GM21390 (cell line): ENCODE data around the gene TENM4.

Experiments
- ATAC-seq: cut with Tn5 transposase; IDR thresholded peaks from one replicate; pipeline ENCODE4 v1.9.1; 2021; ENCODE audit not compliant: unreplicated experiment

TENM4 gene

DNA sequence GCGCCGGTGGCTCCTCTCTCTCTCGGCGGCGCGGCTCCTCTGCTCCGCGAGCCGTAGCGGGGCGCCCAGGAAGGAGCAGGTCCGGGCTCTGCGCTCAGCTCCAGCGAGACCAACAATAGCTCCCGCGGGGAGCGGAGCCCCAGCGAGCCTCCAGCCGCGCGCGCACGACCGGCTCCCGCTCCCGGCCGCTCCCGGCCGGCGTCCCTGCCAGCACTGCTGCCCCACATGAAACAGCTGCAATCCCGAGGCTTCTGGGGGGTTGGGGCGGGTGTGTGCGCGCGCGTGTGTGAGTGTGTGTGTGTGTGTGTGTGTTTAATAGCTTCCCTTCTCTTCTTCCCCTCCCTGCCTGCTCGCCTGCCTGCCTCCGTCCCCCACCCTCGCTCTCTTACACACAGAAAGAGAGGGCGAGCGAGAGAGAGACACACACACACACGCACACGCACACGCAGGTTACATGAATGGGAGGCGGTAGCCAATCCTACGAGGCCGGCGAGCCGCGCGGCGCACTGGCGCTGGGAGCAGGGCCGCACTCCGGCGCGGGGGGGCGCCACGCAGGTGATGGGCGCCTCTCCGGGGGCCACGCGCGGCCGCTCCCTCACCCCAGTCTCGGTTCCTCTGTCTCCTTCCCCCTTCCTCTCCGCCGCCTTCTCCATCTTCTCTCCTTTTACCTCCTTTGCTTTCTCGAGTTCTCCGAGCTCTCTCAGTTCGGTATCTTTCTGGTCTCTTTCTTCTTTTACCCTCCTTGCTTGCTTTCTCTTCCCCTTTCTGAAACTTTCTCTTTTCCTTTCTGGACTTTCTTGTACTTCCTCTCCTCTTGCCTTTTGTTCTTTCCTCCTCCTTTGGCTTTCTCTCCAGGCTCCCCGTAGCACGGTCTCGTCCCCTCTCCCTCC, at the start of gene TENM4:
TENM4 (minus strand) TSS at position 460 of the 890 bp plus-strand sequence. CDS start 371,086 bp downstream, outside the sequence.
- ATAC-seq, result peak; percentile 56

DNA sequence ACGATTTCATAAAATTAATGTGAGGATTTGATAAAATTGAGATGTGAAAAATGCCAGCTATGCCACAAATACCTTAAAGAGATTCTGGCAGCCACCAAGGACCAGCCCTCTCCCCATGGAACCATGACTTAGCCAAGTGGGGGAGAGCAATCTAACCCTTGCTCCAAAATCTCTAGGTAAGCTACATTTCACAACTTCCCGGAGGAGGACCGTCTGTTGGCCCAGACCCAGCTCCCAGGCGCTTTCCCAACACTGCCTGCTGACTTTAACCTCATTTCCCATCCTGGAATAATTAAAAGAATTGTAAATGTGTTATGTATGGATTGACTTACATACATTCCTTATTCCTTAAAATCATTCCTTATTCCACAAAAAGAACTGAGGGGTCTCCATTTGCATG, 47.5 kb upstream of the TENM4 start:
- no peak for ATAC-seq

DNA sequence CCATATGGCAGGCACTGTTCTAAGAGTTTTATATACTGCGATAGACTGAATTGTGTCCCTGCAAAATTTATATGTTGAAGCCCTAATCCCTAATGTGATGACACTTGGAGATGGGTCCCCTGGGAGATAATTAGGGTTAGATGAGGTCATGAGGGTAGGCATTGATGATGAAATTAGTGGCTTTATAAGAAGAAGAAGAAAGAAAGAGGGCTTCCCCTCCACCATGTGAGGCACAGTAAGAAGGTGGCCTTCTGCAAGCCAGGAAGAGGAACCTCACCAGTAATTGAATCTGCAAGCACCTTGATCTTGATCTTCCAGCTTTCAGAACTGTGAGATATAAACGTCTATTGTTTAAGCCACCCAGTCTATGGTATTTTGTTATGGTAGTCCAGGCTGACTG, 46.6 kb upstream of the TENM4 start:
- no peak for ATAC-seq

DNA sequence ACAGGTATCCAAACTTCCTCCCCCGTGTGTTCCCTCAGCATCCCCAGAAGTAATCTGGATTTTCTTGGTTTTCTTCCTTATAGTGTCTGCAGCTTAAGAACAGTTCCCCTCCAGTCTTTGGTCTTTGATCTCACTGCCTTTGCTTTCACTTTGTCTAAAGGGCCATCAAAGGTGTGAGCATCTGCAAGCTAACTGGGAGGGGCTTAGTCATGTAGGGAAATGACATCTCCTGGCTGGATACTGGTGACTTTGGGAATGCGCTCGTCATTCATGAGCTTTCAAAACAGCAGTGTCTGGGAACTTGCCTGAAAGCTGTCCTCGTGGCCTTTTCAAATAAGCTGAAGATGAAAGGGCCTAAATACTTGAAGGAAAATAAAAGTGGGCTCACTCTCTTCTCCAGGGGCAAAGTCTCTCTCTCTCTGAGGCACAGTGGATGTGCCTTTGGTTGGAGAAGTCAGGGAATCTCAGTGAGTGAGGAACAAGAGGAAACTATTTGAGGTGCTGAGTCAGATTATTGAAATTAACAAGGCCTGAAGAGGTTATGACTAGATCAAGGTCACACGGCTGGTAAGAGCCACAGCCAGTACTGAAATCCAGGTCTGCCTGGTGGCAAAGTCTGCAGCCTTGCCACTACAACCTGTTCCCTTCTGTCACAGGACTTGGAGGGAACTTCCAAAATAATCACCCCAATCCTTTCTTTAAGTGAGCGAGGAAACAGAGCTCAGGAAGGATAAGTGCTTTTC, 45.6 kb upstream of the TENM4 start:
- no peak for ATAC-seq

DNA sequence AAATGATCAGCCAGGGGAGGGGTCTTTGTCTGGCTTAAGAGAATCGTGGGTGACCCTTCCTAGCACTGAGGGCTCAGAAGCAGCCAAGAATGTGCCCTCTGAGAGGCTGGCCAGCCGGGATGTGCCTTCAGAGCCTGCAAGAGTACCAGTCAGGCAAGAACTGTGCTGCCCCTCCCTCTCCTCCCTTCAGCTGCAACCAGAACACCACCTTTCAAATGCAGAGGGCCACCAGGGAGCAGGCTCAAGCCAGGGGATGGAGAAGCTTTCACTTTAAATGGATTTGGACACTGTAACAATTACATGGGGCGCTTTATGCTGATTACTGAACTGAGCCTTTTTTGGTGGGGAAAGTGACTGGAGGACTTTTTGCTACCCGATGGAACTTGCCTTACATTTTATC, 44.9 kb upstream of the TENM4 start:
- no peak for ATAC-seq

DNA sequence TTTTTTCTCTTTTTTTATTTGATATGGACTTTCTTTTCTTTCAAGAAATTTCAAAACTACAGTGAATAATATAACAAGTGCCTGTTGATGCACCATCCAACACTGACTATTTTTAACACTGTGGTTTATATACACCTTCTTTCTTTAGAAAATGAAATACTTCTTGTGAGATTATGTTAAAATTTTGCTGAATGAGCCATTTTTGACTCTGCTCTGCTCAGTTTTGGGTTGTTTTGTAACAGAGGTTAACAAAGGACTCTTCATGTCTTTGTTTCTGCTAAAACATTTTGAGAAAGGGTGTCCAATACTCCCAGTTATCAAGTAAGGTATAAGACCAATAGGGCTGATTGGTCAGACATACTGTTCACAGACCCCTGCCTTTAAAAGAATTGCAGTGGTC, 44.0 kb upstream of the TENM4 start:
- no peak for ATAC-seq

DNA sequence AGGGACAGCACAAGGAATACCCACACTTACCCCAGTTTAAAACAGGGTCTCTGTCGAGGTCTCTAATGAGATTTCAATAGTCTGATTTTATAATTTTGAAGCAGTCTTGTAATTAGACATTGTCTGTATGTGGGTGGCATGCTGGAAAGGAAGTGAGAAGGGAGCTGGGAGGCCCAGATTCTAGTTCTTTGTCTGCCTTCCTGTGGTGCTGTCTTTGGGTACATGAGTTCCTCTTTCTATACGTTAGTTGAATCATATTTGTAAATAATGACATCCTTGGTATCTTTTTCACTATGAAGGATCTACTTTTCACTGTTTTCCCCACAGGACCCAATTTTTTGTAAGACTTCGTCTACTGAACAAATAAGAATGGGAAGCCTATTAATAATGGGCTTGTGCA, 42.0 kb upstream of the TENM4 start:
- peak; percentile 89 for ATAC-seq

DNA sequence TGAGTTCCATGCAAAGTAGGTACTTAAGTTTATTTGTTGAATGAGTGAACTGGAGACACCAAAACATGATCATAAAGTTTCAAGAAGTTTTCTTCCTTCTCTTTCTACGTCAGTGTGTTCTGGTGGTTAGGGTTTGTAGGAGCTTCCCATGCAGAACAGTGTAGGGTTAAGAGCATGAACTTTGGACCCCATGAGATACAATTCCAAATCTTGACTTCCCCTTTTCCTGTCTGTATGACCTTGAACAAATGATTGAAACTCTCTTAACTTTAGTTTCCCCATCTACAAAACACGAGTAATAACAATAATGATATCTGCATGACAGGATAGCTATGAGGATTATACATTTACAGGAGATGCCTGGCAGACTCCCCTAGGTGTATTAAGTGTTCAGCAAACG, 41.0 kb upstream of the TENM4 start:
- ATAC-seq, result peak; percentile 41

DNA sequence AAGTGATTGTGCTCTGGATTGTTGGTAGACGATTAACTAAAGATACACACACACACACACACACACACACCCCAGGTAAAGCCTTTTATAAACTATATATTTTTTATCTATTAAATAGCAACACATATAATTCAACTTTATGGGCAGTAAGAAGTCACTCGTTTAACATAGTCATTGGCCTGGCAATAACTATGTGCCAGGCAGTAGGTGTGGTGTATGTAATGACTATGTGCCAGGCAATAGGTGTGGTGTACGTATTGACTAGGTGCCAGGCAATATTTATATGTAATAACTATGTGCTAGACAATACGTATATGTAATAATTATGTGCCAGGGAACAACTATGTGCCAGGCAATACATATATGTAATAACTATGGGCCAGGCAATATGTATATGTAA, 40.0 kb upstream of the TENM4 start:
- no peak for ATAC-seq

DNA sequence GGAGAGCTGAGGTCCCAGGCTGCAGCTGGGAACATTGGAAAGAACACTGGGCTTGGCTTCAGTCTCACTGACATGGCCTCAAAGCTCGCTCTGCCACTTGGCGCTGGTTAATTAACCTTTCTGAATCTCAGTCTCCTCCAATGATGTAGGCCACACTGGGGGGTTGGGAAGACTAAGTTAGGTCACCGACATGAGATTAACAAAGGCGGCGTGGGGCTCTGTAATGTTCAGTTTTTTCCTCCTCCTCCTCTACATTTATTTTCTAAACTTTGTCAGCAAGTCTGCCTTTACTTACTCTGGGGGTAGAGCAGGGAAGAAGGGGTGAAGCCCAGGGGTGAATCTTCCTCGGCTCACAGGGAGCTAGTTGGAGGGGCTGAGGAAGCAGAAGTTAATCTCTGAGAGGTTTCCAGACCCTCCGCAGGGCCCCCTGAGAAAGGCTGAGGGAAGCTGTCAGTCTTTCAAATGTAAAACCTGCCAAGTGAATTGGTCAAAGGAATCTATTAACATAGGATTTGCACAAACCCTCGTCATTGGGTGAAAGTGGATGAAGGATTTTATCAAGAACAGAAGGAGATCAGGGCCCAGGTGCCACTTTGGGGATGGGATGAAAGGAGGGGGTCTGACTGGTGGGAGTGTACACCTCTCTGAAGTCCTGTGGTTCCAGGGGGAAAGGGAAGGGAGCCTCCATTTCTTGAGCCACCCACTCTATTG, 32.1 kb upstream of the TENM4 start:
- no peak for ATAC-seq

DNA sequence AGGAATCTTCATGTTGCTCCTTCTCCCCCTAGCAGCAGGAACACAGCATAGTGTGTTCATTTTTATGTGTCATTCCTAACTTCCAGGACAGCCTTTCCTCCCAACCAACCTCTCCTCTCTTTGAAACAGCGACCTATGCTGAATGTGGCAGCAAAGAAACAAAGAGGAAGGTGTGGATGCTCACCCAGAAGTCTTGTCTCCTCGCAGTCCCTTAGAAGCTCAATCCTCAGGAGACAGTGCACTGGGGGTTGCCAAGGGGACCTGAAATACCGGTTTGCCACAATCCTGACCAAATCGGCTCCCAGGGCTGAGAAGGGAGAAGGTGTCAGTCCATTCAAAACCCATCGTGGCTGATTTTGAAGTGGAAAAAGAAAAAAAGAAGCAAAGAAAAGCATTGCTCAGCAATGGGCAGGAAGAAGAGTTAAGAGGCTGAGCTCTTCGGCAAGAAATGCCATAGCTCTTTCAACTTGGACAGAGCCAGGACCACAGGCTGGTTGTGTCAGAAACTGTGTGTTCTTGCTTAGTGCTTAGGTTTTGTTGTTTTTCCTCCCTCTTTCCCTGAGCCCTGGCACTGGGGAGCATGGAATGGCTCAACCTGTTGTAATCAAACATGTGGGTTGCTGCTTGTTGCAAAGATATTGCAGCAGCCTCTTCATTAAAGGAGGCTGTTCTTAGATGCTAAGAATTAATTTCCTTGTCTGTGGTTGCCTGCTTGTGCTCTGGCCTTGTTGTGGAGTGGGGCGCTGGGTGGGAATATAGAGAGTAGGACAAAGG, 30.4 kb upstream of the TENM4 start:
- no peak for ATAC-seq

DNA sequence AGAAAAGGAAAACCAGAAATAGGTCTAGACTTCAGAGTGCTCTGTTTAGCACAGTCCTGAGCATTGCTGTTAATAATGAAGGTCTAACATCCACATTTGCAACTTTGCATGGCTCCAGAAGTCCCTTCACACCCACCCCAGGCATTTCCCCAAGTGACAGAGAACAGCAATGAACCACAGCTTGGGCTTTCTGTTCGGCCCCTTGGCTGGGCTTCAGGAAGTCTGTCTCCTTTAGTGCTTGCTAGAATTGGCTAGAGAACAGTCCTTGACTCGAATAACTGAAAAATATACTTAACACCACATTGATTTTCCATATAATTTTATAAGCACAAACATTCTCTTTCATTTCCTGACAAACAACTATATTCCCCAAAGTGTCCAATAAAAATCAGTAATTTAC, 29.3 kb upstream of the TENM4 start:
- ATAC-seq, result no peak

DNA sequence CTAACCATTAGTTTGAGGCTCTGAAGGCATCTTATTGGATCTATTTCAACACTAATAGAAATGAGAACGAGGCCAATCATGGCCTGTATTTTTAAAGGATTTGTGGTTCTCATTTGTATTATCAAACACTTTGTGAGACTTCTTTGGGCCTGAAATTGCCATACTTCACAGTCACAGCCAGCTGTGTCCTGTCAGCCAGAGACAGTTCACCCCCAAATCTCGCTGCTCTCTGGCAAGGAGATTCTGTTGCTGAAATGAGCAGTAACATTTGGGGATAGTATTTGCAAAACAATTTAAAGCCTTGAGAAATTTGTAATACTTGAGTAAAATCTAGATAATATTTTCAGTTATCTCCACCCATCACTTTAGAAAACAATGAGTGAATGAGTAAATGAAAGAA, 26.9 kb upstream of the TENM4 start:
- ATAC-seq, result no peak

DNA sequence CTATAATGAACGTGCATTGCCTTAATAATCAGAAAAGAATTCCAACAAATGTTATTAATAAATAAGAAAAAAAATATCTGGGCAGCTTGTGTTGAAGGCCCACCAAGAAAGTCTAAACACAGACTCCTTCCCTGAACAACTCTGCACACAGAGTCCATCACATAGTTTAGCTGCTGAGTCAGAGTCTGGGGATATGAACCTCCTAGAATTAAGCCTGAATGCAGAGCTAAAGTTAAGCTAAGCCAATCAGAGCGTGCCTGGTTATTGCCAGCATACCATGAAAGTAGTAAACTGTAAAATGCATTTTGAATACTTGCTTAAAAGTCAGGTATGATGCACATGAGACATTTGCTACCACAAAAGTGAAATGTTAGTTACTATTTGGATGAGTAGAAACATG, 25.6 kb upstream of the TENM4 start:
- ATAC-seq, result no peak

DNA sequence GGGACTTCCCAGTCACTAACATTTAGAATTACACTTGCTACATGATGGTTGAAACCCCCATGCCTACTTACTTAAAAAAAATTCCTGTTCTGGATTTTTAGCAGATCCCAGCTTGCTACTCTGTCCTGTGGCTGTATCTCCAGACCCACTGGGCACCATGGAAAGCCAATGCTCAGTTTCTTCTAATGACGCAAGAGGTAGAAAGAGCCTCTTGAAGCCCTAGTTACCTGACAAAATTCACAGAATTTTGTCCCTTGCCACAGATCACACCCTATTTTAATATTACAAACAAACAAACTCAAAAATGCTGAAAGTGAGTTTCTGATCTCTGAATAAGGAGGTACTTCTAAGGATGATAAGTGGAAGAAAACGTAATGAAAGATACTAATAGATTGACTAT, 24.3 kb upstream of the TENM4 start:
- no peak for ATAC-seq

DNA sequence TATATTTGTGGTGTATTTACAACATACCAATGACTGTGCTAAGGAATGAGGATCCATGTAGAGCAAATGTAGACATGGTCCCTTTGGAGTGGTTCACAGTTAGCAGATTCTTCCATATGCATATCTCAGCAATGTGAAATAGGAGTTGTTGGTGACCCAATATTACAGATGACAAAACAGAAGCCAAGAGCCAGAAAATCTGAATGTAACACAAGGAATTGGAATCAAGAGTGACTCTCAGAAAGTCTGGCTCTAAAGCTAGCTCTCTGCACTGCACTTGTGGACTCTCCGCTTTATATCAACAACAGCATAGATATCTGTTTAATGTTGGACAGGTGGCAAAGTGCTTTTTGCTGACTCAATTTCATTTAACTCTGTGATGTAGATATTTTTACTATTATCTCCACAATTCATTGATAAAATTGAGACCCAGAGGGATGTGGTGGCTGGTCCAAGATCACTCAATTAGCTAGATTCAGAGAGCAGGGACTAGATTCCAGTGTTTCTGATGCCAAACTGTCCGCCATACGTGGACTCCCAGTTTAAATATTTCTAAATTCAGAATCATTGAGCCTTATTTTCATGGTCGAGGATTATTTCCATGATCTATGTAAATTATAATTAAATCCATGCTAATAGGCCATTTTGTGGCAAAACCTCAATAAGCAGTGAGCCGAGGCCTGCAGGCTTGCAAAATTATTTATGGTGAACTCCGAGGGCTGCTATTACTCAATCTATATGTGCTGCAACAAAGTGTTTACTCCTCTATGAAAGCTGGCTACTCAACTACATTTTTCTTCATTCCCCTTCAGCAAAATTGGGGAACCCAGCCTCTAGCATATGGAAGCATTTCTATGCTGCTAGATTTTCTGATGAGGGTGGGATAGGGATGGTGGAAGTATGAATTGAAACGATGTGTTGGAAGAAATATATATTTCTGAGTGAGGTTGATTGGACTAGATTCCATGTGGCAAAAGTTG, 21.1 kb upstream of the TENM4 start:
- ATAC-seq, result no peak

DNA sequence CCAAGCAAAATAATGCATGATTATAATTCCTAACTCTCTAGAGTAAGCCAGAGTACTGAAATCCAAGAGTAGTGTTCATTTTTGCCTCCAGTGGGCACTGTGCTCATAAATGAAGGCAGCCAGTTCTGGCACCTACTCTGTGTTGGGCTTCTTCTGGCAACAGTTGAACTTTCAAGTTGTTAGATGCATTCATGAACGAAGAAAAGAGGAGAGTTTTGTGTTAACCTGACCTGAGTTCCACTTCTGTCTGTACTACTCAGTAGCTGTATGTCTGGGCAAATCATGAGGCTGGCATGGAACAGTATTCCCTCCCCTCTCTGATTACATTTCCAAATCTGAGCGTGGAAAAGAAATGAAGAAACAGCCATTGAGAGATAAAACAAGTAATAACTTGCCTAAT, 20.3 kb upstream of the TENM4 start:
- ATAC-seq, result peak; percentile 74

DNA sequence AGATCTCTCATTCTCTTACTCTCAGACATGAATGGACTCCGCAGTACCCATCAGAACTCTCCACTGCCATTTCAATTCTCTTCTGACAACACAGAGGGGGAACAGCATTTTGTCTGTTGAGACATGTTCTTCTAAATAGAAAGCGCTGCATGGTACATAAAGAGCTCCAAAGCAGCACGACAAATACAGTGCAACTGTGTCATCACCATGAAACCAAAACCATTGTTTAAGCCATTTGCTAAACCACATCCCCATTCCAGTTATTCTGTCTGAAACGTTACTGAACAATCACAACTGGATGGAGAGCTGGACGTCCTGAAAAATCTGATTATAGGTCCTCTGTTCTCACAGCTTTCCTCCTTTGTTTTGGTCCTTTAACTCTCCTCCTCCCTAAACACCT, 17.9 kb upstream of the TENM4 start:
- ATAC-seq, result no peak

DNA sequence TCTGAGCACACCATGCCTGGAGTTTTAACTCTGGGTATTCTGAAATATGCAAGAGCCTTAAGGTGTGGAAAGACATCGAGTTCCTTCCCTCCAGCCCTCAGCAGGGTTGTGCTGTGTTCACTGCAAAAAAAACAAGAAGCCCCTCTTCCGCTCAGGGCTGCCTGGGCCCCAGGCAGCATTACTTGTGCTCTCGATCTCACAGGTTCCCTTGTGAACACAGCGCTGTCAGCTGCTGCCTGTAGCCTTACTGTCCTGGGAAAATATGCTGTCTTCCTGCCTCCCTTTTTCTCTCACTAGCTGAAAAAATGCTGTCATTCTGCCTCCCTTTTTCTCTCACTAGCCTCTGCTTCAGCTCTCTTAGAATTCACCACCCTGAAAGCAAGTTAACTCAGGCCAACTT, 15.7 kb upstream of the TENM4 start:
- ATAC-seq, result no peak

DNA sequence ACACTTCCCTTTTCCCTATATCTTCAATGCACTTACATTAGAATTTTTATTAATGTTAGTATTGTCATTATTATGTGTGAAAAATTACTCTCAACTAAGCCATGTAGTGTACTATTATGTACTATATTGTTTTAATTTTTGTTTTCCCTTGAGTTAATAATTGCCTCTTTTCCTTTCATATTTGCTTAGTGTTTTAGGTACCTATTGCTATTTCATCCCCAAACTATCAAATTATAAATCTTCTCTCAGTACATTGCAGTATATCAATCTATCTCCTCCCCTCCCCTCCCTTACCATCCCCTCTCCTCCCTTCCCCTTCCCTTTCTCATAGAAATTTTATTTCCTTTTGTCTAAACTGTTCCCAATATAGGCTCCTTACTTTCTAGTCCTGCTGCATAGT, 12.8 kb upstream of the TENM4 start:
- ATAC-seq, result no peak
